ENCODE measurements around the gene LYPLA2. TPM values are rescaled to one million over a fixed set of nuclear protein-coding genes. Genes with fewer than 3 reads are reported as not detected.

Gene LYPLA2
- total and polyA plus RNA-seq, 2 donors (not counting 3 experiments of a cell fraction or from before 2014, with no cell fraction given), result 110 to 137 TPM

DNA sequence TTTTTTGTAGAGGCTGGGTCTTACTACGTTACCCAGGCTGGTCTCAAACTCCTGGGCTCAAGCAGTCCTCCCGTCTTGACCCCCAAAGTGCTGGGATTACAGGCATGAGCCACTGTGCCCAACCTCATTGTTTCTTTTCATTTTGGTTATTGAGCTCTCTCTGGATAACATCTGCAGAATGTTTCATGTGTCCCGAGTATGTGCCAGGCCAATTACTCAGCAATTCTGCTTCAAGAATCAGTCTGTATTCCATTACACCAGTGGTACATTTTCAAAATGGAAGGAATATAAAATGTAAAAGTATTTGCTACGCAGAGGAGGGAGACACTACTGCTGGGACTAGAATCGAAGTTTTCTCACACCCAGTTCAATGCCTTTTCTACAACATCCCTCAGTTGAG is 49.3 kb upstream of the LYPLA2 start:
- H3K36me3 ChIP-seq (ENCODE audit: control insufficient read depth in 2 of 2, extremely low read depth in 1 of 2, insufficient read depth in 2 of 2, low read length in 2 of 2), result peaks cover 0 to 2% of the 10 kb centered on the region in 2 experiments
- H3K9me1 ChIP-seq (replicated peaks; ENCODE audit: control insufficient read depth, extremely low read depth, insufficient read depth, low read length), result no peaks in the 10 kb centered on the region
- DNase-seq (ENCODE audit: low read depth, low spot score), result no peak
- H3K4me3 ChIP-seq (replicated peaks in 1 of 3; ENCODE audit: insufficient read depth in 1 of 3, low read depth in 1 of 3, low read length in 3 of 3), result no peak overlapping the region
- BruUV-seq (replicated peaks), result no TSS peak
- no peak overlapping the region for H3K4me2 ChIP-seq (ENCODE audit: insufficient read depth, low read length)
- H3K27ac ChIP-seq (ENCODE audit: insufficient read depth, low read depth, low read length), result no peak overlapping the region
- ChIA-PET POLR2A (interaction anchor here (0.6 kb wide), 1 partner anchor 42 kb away, joined by 7 read pairs; no protein-coding TSS in a partner anchor), CTCF (no interaction called here)
- H3K9me3 ChIP-seq (replicated peaks; ENCODE audit: control insufficient read depth, insufficient read depth, low read length), result no peaks in the 10 kb centered on the region
- no peak overlapping the region for H3K9ac ChIP-seq (replicated peaks; ENCODE audit: extremely low read depth, insufficient read depth, low read length)
- TF ChIP-seq, protein P1, sequence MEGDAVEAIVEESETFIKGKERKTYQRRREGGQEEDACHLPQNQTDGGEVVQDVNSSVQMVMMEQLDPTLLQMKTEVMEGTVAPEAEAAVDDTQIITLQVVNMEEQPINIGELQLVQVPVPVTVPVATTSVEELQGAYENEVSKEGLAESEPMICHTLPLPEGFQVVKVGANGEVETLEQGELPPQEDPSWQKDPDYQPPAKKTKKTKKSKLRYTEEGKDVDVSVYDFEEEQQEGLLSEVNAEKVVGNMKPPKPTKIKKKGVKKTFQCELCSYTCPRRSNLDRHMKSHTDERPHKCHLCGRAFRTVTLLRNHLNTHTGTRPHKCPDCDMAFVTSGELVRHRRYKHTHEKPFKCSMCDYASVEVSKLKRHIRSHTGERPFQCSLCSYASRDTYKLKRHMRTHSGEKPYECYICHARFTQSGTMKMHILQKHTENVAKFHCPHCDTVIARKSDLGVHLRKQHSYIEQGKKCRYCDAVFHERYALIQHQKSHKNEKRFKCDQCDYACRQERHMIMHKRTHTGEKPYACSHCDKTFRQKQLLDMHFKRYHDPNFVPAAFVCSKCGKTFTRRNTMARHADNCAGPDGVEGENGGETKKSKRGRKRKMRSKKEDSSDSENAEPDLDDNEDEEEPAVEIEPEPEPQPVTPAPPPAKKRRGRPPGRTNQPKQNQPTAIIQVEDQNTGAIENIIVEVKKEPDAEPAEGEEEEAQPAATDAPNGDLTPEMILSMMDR (IDR thresholded peaks at IDR 0.05; ENCODE audit: extremely low read depth in 1 of 2, insufficient read depth in 1 of 2, low read depth in 1 of 2, low read length in 2 of 2), result no peak
- TF ChIP-seq GATA2 (IDR thresholded peaks at IDR 0.05; ENCODE audit: insufficient read depth, insufficient read length, low read depth, low read length) (no peak), POLR2AphosphoS5 (IDR thresholded peaks at IDR 0.05; ENCODE audit: insufficient read depth, low read depth, low read length) (no peak), JUN (IDR thresholded peaks at IDR 0.05; ENCODE audit: borderline replicate concordance, insufficient read depth, insufficient read length, low read depth) (no peak), FOS (IDR thresholded peaks at IDR 0.05; ENCODE audit: borderline replicate concordance, insufficient read depth, low read length) (no peak), EZH2 (IDR thresholded peaks at IDR 0.05; ENCODE audit: borderline replicate concordance, low read depth, low read length, severe bottlenecking) (no peak), POLR2A (IDR thresholded peaks at IDR 0.05; ENCODE audit: low read depth, low read length) (no peak)
- no peak overlapping the region for H2AFZ ChIP-seq (ENCODE audit: low read depth, low read length)
- H3K4me1 ChIP-seq (ENCODE audit: control insufficient read depth, extremely low read depth, insufficient read depth, low read length), result peaks cover 19% of the 10 kb centered on the region
- H3K27me3 ChIP-seq (ENCODE audit: control insufficient read depth in 2 of 2, insufficient read depth in 2 of 2, low read length in 2 of 2), result no peaks in the 10 kb centered on the region
- FAIRE-seq, result no peak
- intact Hi-C loops (cut with micrococcal nuclease) (loop anchor here (5.0 kb wide), 1 partner anchor 184 kb away; the partner anchor contains the start of gene ID3), dilution Hi-C loops (cut with MboI; ENCODE audit: extremely low pct_ligation_motif_present, low sequenced_read_pairs) (no loop called here)
- peaks cover 11% of the 10 kb centered on the region for H4K20me1 ChIP-seq (replicated peaks; ENCODE audit: control insufficient read depth, extremely low read depth, insufficient read depth, low read length)
- H3K79me2 ChIP-seq (ENCODE audit: control insufficient read depth, insufficient read depth, low read length), result peaks cover 31% of the 10 kb centered on the region
